8988T (cell line): Measurements from ENCODE around the gene MYH4.

ENCODE experiments used
- DNase-seq: peaks from one replicate; pipeline ENCODE4 v3.0.0; 2011

MYH4 gene

DNA sequence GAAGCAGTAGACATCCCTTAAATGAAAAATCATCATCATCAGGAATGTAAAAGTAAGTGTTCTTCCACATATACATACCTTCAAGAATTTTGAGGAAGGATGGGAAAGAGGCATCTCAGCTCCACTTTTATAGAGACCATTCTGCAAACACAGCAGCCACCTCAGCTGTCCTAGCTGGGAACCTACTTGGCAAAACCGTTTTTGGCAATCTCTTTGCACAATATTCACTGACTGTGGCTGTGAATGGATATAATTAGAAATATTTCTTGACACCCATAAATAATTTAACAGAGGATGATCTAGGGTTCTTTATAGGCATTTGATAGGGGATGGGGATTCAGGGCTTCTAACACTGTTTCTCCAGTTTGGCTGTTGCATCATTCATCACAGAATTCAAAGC is at the start of gene MYH4:
MYH4 (minus strand) TSS at position 101 of the 400 bp plus-strand sequence. CDS start 2,814 bp downstream, outside the sequence.
- DNase-seq: no peak

DNA sequence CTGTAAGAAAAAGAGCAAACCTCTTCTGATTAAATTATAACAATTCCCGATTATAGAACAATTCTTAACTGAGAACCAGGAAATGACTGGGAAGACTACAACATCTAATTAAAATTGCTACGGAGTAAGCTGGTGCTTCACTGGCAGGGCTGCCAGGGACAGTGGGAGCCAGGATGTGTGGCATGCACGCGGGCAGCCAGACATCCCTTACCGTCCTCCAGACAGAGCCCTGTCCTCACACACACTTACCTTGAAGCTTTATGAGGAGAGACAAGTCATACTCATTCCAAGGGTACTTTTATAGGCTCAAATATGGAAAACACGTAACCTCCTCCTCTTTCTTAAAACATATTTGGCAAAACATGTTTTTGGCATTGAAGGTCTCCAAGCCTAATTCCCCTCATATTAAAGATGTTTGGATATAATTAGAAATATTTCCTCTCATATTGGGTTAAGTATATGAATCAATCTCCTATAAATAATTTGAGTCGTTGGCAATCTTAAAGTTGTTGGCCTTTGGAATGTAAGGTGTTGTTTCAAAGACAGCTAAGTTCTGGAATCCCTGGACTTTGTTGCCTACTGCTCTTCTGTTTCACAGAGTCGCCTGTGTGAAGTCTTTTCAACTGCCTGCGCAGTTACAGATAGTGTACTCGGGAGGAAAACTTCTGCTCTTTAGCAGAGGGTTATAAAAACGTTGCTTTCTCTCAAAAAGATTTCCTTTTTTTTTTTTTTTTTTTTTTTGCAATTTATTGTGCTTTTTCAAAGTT is 49.1 kb upstream of the MYH4 start, which contains the start of gene MYH1:
MYH1 (minus strand) TSS at position 272 of the 767 bp plus-strand sequence. CDS start 1,900 bp downstream, outside the sequence.
- DNase-seq: no peak

DNA sequence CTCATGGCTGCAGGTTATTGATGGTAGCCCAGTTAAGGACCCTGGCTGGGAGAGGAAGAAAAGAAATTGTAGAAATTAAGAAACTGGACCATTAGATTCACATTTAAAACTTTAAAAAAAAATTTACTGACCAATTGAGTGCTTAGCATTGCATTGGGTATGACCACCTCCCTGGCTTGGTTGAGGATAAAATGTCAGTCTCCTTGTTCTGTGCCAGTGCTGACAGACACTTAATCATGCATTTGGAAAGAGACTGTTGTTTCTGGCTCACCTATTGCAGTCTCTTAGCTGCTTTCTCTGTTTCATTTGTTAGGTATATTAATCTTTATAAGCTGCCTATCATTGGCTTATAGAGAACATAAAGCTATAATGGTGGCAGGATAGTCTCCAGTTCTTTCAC is 47.3 kb upstream of the MYH4 start:
- DNase-seq: no peak

DNA sequence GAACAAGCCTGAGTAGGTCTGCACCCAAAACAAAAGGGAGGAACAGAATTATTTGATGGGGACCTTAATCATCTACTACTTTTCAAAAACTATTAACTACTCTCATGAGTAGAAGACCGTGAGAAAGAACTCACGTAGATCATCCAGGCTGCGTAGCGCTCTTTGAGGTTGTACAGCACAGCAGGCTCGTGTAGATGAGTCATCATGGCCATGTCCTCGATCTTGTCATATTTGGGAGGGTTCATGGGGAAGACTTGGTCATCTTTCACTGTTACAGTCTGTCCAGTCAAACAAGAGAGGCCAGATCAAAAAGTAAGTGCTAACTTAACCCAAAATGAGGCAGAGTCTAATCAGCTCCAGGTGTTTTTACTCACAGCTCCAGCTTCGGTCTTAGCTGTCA is 46.7 kb upstream of the MYH4 start:
- no peak for DNase-seq

DNA sequence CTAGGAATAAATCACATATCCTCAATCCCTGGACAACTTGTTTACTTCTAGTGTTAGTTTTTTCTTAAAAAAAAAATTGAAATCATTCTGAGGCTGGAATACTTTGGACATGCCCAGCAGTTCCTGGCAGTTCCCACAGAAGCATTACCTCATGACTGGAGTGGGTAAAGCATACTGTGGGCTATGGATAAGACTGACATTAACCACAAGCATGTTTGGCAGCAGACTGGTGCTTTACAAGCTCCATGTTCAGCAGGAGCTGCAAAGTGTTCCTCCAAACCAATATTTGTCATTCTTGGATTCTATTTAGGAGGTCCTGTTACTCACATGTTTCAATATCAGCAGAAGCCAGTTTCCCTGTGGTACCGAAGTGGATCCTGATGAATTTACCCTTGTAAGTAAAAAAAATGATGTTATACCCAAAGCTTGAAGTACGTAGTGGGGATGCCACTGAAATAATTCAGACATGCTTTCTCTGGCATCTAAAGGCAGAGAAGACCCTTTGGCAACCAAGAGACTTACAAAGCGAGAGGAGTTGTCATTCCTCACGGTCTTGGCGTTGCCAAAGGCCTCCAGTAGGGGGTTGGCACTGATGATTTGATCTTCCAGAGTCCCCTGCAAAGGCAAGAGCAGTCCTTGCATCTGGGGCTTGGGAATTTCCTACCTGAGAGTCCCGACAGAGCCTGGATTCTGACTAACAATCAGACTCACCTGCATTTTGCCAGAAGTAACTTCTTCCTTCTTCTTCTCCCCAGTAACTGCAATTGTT is 44.1 kb upstream of the MYH4 start:
- no peak for DNase-seq

DNA sequence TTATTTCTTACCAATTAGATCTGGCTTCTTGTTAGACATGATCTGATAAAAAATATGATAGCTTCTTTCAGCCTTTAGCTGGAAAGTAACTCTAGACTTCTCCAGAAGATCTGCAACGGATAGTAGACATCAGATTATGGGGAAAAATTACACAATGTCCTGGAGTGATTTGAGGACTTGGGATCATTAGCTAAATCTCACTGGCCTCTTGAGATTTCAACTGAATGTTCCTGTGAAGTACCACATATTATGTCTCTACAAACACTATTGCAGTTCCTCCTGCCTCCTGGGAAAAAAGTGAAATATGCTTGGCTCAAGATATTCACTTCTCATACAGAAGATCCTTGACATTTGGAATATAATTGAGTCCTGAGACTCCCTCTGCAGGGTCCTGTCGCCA is 43.5 kb upstream of the MYH4 start:
- DNase-seq: no peak

DNA sequence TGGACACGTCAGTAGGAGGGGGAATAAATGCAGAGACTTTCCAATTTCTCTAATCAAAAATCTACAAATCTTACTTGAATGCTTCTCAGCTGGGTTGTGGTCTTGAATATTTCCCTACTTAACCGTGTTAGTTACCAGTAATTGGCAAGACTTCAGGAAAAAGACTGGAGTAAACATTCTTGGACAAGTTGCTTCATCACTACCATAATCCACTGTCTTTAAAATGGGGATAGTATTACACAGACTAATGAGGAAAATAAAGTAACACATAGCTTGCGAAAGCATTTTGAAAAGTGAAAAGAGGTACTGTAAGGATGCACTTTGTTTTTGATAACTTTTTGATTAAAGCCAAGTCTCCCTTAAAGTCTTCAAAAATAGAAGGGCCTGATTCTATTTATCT is 30.6 kb upstream of the MYH4 start:
- no peak for DNase-seq

DNA sequence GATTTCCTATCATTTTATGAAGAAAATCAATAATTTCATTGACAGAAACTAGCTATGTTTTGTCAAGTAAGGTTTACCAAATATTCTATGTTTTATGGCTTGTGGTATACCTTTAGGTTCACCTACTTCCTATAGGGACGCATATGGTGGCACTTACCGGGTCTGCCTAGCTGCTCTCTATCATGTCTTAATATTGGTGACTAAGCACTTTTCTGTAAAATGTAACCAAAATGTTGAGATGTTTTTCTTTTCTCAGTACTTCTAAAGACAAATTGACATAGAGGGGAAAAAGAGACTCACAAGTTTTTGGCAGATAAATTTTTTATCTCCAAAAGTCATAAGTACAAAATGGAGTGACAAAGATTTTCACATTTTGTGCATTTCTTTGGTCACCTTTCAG is 22.6 kb upstream of the MYH4 start:
- DNase-seq: no peak

DNA sequence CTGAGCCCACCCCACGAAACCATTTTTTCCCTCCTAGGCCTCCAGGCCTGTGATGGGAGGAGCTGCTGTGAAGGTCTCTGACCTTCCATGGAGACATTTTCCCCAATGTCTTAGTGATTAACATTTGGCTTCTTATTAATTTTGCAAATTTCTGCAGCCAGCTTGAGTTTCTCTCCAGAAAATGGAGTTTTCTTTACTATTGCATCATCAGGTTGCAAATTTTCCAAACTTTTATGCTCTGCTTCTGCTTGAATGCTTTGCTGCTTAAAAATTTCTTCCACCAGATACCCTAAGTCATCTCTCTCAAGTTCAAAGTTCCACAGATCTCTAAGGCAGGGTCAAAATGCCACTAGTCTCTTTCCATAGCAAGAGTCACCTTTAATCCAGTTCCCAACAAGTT is 12.9 kb upstream of the MYH4 start:
- no peak for DNase-seq

DNA sequence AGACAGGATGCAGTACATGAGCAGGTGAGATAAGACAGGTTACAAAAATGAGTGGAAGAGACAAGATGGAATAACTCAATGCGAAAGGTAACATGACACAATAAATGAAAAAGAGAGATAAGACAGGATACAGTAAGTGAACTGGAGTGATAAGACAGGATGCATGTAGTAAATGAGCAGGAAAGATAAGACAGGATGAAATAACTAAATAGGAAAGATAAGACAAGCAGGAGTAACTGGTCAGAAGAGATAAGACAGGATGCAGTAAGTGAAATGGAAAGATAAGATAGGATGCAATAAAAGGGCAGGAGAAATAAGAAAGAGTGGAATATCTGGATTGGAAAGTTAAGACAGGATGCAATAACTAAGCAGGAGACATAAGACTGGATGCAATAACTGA is 8.3 kb upstream of the MYH4 start:
- no peak for DNase-seq

DNA sequence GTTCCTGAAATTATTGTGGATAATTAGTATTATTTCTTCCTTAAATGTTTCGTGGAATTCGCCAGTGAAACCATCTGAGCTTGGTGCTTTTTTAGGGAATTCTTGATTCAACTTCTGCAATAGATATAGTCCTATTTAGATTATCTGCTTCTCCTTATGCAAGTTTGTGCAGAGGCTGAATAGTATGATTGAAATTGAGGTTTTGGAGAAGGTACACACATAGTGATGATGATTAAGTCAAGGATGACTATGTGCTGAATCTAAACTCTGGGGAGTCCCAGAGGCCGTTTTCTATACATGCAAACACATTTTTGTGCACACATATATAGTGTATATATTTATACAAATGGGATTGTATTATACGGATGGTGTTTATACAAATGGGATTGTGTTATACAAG is 5.2 kb upstream of the MYH4 start:
- DNase-seq: no peak

DNA sequence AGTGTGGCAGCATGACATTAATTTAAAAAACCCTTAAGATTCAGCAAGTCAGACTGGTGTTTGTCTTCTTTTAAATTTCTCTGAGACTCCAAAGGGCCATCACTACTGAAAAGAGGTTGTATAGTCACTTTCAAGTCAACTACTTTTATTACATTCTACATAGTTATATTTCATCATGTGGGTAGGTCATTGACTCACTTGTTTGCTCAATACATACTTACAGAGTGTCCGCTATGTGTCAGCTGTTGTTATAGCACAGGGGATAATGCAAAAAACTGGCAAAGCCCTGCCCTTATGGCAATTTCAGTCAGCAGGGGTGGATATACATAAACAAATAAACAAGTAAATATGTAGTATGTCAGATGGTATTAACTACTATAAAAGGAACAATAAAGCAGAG is 2.5 kb upstream of the MYH4 start:
- no peak for DNase-seq

DNA sequence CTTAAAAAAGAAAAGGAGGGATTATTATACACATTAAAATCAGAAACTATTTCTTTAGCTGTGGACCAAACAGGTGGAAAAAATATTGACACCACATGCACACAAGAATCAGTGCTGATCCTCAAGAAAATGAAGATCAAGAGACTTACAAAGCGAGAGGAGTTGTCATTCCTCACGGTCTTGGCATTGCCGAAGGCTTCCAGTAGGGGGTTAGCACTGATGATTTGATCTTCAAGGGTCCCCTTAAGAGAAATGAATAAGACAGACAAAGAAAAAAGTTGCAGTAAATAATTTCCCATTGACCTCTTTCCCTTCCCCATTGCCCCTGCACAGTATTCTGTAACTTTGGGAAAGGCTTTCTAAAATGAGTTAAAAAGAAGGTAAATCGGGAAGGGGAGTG is 6.0 kb downstream of the MYH4 start:
- DNase-seq: no peak

DNA sequence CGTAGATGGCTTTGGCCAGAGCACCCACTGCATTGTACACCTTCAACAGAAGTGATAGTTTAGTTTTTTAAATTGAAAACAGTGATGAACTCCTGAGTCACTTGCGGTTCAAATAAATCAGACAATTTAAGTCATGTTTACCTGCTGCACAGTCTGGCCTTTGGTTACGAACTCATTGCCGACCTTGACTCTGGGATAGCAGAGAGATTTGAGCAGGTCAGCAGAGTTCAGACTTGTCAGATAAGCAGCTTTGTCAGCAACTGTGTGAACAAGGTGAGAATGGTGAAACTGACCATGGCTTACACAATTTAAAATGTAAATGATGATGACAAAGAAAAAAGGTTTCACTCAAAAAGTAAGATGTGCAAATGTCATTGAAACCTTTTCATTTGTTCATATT is 9.3 kb downstream of the MYH4 start:
- DNase-seq: no peak

DNA sequence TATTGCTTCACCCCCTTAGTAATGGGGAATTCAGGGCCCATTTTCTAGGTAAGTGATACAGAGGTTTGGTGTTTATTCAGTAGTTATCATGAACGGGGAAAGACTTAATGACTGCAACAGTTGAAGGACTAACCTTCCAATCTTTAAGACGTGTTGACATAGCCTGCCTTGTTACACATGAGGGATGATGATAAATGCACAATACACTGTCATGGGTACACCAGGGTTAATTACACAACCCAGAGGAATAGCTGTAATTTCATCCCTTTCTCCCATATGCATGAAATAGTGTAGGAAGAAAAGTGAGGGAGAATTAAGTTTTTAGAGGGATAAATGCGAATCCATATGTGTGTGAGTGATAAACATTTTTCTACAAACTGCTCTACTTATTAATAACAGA is 10.7 kb downstream of the MYH4 start:
- DNase-seq: no peak

DNA sequence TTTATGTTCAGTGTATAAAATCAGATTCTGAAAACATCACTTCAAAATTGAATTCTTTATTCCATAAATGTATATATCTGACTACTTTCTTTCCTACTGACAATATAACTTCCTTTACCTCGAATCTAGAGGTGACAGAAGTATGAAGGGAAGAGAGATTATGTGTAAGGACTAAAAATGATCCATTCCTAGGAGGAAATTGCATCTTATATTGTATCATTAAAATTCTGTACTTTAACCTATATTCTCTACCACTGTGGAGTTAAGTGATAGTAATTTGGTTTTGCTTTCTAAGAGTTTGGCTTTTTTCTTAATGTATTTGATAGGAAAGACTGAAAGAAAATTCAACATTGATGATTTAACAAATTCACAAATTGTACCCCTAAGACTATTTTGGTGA is 11.4 kb downstream of the MYH4 start:
- DNase-seq: no peak

DNA sequence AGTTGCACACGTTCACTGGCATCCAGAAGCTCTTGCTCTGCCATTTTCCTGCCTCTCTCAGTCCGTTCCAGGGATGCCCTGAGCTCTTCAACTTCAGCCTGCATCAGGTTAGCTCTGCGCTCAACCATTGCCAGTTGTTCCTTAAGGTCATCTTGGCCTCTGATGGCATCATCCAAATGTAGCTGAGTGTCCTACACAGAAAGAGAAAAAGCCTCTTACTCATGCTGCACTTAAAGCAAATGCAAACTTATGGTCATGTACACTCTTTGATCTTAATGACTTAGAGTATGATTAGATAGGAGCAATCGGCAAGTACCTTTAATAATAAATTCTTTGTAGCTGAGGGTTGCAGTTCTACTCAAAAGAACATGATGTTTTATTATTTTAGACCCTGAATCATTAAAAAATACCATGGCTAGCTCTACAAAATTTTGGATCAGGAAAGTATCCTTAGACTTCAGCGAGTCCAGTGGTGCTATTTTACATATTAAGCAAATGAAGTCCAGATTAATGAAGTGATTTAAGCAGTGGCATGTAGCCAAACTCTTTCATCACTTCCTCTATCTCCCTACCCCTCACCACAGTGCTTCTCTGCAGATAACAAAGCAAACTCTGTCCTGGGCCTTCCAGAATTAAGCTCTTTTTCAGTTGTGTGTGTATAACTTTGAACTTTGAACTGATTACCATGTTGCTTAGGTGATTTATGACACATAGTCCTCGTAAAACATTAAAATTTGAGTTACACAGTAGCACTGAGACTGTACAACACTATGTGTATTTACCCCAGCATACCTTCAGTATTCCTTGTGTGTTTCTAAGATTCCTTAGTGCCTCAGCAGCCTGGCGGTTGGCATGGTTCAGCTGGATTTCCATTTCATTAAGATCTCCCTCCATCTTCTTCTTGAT is 22.1 kb downstream of the MYH4 start:
- no peak for DNase-seq

DNA sequence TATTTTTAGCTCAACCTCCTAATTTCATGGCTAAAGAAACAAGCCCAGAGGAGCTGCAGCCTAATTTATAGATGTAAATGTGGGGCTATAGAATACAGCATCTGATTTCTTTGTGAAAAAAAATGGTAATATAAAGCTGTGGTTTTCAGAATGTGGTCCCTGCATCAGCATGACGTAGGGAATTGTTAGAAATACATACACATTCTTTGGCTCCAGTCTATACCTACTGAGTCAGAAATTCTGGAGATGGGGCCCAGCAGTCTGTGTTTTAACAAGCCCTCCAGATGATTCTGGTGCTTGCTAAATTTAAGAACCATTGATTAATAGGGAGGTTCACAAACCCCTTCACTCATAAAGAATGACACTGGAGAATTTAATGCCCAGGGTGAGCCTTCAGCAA is 29.5 kb downstream of the MYH4 start:
- no peak for DNase-seq

DNA sequence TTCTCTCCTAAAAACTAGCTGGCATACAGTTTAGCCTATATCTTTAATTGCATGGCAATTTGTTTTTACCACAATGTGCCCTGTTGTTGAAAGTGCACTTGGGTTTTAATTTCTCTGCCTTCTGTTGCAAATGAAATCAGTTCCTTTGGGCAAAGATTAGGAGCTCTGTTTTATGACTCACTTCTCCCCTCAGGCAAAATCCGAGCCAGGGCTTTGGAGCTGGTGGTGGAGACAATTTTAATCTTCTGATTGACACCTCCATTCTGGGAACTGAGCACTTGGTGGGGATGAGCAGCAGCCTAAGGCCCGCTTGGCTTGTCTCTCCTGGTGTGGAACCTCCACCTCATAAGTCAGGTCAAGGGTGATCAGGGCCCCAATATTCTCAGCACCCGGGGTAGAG is 34.3 kb downstream of the MYH4 start:
- DNase-seq: no peak

DNA sequence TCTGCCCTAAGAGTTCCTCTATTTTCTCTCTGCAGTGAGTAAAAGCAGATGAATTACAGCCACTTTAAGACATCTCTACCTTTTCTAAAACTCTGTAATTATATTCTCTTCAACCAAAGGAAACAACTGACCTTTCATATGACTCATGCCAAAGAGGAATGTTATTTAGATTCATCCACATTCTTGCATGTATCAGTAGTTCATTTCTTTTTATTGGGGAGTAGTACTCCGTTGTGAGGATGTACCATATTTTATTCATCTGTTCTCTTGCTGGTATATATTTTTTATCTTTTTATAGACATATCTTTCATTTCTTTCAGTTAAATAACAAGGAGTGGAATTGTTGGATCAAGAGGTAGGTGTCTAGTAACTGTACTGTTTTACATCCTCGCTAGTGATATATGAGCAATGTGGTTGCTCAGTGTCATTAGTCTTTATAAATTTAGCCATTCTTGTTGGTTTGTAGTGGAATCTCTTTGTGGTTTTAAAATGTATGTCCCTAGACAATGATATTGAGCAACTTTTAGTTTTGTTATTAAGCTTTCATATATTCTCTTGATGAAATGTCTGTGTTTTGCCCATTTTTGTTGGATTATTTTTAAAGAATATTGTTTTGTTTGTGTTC is 39.8 kb downstream of the MYH4 start:
- no peak for DNase-seq

DNA sequence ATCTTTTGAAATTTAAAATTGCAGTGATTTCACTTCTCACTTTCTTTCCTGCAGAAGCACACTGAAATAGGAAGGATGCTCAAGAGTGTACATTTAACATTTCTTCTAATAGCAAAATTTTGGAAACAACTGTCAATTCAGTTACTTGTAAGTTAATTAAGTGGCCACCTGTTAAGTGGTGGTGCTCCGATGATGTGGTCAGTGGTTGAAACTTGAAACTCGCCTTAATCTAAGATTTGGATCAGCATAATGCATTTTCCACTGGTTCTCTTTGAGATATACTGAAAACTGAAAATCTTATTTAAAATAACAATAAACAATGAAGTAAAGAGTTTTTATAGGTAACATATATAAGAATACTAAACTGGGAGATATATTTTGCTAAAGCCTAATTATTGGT is 40.6 kb downstream of the MYH4 start:
- no peak for DNase-seq

DNA sequence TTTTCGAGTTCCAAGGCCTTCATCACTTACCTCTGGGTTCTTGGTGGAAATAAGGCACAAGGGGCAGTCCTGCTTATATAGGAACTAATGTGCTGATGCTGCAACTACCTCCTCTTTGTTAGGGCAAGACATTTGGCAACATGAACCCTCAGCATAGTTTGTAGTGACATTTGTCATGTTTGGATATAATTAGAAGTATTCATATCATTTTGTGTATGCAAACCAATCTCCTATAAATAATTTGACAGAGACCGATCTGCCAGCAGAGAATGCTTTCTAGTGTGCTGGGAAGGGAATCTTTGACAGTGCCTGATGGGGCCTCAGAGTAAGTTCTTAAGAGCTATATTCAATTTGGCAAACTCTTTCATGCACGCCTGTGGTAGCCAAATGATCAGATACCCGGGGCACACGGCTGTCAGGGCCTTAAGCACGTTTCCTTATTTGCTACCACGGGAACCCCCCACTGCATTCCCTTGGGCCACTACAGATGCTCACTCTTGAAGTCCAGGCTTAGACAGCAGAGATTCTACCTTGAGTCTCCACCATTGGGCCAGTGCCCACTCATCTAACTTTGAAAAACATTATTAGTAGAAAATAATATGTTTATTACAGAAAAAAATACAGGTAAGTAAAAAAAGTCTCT is 47.3 kb downstream of the MYH4 start, which contains the start of gene MYH8:
MYH8 (minus strand) TSS at position 51 of the 643 bp plus-strand sequence. CDS start 1,723 bp downstream, outside the sequence.
- no peak for DNase-seq
